K562 (cell line): ENCODE results near the gene COQ8B. TPM values are rescaled to one million over a fixed set of nuclear protein-coding genes. Genes with fewer than 3 reads are reported as not detected.

Experiments
- ARHGAP35 ChIP-seq: fragments of 450-650 bp; IDR thresholded peaks from 2 replicates; pipeline ENCODE4 v1.6.1; 2018; ENCODE audit not compliant: partially characterized antibody
- C11orf30 ChIP-seq: fragments of 450-650 bp; IDR thresholded peaks from 2 replicates; pipeline ENCODE4 v1.6.1; 2016; ENCODE audit warnings: low read depth, mild to moderate bottlenecking
- CBFA2T3 ChIP-seq: fragments of 450-650 bp; IDR thresholded peaks from 2 replicates; pipeline ENCODE4 v1.6.1; 2017
- CBX1 ChIP-seq: sonication (generic); IDR thresholded peaks from 2 replicates; pipeline ENCODE4 v1.6.1; 2016; ENCODE audit warnings: antibody characterized with exemption, low read depth, mild to moderate bottlenecking
- CBX2 ChIP-seq: fragments of 200-600 bp; sonication (generic); IDR thresholded peaks from one replicate; pipeline ENCODE4 v1.6.1; 2012; ENCODE audit warnings: mild to moderate bottlenecking, low read length, inconsistent platforms; ENCODE audit not compliant: insufficient read depth, poor library complexity, severe bottlenecking
- CHD1 ChIP-seq: fragments of 200-600 bp; sonication (generic); IDR thresholded peaks from one replicate; pipeline ENCODE4 v1.6.1; 2012; ENCODE audit warnings: mild to moderate bottlenecking, moderate library complexity, low read length, inconsistent platforms
- HNRNPLL ChIP-seq: fragments of 200-400 bp; formaldehyde crosslinking; IDR thresholded peaks from 2 replicates; pipeline ENCODE4 v1.6.1; 2017; ENCODE audit warnings: low read length, low read depth, mild to moderate bottlenecking; ENCODE audit not compliant: poor library complexity, severe bottlenecking
- ILF3 ChIP-seq: fragments of 450-650 bp; IDR thresholded peaks from 2 replicates; pipeline ENCODE4 v1.6.1; 2018; ENCODE audit warnings: antibody characterized with exemption, mild to moderate bottlenecking, moderate library complexity, borderline replicate concordance
- KLF6 ChIP-seq: fragments of 250-450 bp; sonication (Bioruptor Pico); IDR thresholded peaks from 2 replicates; pipeline ENCODE4 v1.4.0; 2020; ENCODE audit warnings: mild to moderate bottlenecking, moderate library complexity, borderline replicate concordance
- MTA2 ChIP-seq: fragments of 450-650 bp; IDR thresholded peaks from 2 replicates; pipeline ENCODE4 v1.6.1; 2016; ENCODE audit warnings: low read depth
- NFIX ChIP-seq: fragments of 250-450 bp; sonication (Bioruptor Pico); IDR thresholded peaks from 2 replicates; pipeline ENCODE4 v1.4.0; 2020; ENCODE audit warnings: low read depth, mild to moderate bottlenecking, moderate library complexity
- RBM17 ChIP-seq: fragments of 200-400 bp; formaldehyde crosslinking; IDR thresholded peaks from 2 replicates; pipeline ENCODE4 v1.6.1; 2017; ENCODE audit warnings: low read depth, mild to moderate bottlenecking, low read length, borderline replicate concordance
- SP2 ChIP-seq: IDR thresholded peaks from 2 replicates; pipeline ENCODE4 v1.6.1; 2011; ENCODE audit warnings: mild to moderate bottlenecking, low read depth, low read length, moderate library complexity; ENCODE audit not compliant: poor library complexity, severe bottlenecking; ENCODE audit errors: extremely low read depth
- STAT5B ChIP-seq: fragments of 250-450 bp; sonication (Bioruptor Pico); IDR thresholded peaks from 2 replicates; pipeline ENCODE4 v1.8.0; 2021; ENCODE audit warnings: mild to moderate bottlenecking, inconsistent platforms
- ZNF253 ChIP-seq: fragments of 250-450 bp; sonication (Bioruptor Pico); conservative IDR thresholded peaks from 2 replicates; pipeline ENCODE4 v1.6.1; 2021; ENCODE audit warnings: mild to moderate bottlenecking
- ZNF263 ChIP-seq: sonication (generic); formaldehyde crosslinking; IDR thresholded peaks from 2 replicates; pipeline ENCODE4 v1.8.0; 2022; ENCODE audit warnings: mild to moderate bottlenecking, missing genetic modification reagents, borderline replicate concordance
- ZNF277 ChIP-seq: fragments of 250-450 bp; sonication (Bioruptor Pico); IDR thresholded peaks from 2 replicates; pipeline ENCODE4 v1.8.0; 2022; ENCODE audit warnings: inconsistent platforms, mild to moderate bottlenecking, moderate library complexity, borderline replicate concordance
- ZNF280B ChIP-seq: fragments of 250-450 bp; sonication (Bioruptor Pico); IDR thresholded peaks from 2 replicates; pipeline ENCODE4 v1.5.1; 2021; ENCODE audit warnings: mild to moderate bottlenecking
- ZNF282 ChIP-seq: sonication (generic); formaldehyde crosslinking; IDR thresholded peaks from 2 replicates; pipeline ENCODE4 v1.8.1; 2023; ENCODE audit warnings: missing genetic modification reagents
- ZNF354B ChIP-seq: fragments of 250-450 bp; sonication (Bioruptor Pico); IDR thresholded peaks from 2 replicates; pipeline ENCODE4 v1.4.0; 2020
- ZNF586 ChIP-seq: fragments of 450-650 bp; formaldehyde crosslinking; conservative IDR thresholded peaks from 2 replicates; pipeline ENCODE4 v1.4.0; 2020; ENCODE audit warnings: mild to moderate bottlenecking, moderate library complexity
- ZNF766 ChIP-seq: fragments of 200-800 bp; sonication (Bioruptor generic); conservative IDR thresholded peaks from 2 replicates; pipeline ENCODE4 v1.6.1; 2016; ENCODE audit warnings: missing genetic modification characterization, missing compliant biosample characterization
- ZZZ3 ChIP-seq: fragments of 450-650 bp; IDR thresholded peaks from 2 replicates; pipeline ENCODE4 v1.6.1; 2016; ENCODE audit warnings: antibody characterized with exemption, mild to moderate bottlenecking, moderate library complexity
- polyA plus RNA-seq, 8 experiments: library from polyadenylated mRNA; depleted of rRNA in 4 of 8; stranded (reverse) in 5 of 8; unstranded in 3 of 8; fragments of >200 nt; fragmentation: Nextera tagmentation in 2 of 8; fragmentation: Illumina TruSeq in 1 of 8; extraction: Ambion mirVana in 2 of 8; extraction: Trizol in 1 of 8; gene quantifications; 2 replicates each; pipeline versions ENCODE4 v1.2.1 to v1.2.3, GENCODE V29; 2011 to 2014; ENCODE audit warnings: inconsistent platforms in 1 of 8, missing spikeins in 1 of 8
- total RNA-seq, 7 experiments: library from RNA; depleted of rRNA in 6 of 7; stranded (reverse); fragments of >200 nt in 6 of 7; fragmentation: Illumina TruSeq in 2 of 7; extraction: Trizol in 2 of 7; gene quantifications; 2 replicates each; pipeline versions ENCODE4 v1.2.1 to v1.2.3, GENCODE V29; 2011 to 2021; ENCODE audit warnings: low replicate concordance in 1 of 7
- TF ChIP-seq, protein P1 (sequence below): fragments of 250-450 bp; sonication (Bioruptor Pico); IDR thresholded peaks from 2 replicates; pipeline ENCODE4 v1.6.1; 2021; ENCODE audit warnings: mild to moderate bottlenecking
- TF ChIP-seq, protein P2 (sequence below): fragments of 450-650 bp; formaldehyde crosslinking; IDR thresholded peaks from 2 replicates; pipeline ENCODE4 v1.4.0; 2022; ENCODE audit warnings: missing genetic modification characterization

COQ8B gene
- total and polyA plus RNA-seq, 9 of the 15 experiments (the other 6 are each of a cell fraction or from before 2014, with no cell fraction given) = 0.41 to 32.3 (median 12.9) TPM

DNA sequence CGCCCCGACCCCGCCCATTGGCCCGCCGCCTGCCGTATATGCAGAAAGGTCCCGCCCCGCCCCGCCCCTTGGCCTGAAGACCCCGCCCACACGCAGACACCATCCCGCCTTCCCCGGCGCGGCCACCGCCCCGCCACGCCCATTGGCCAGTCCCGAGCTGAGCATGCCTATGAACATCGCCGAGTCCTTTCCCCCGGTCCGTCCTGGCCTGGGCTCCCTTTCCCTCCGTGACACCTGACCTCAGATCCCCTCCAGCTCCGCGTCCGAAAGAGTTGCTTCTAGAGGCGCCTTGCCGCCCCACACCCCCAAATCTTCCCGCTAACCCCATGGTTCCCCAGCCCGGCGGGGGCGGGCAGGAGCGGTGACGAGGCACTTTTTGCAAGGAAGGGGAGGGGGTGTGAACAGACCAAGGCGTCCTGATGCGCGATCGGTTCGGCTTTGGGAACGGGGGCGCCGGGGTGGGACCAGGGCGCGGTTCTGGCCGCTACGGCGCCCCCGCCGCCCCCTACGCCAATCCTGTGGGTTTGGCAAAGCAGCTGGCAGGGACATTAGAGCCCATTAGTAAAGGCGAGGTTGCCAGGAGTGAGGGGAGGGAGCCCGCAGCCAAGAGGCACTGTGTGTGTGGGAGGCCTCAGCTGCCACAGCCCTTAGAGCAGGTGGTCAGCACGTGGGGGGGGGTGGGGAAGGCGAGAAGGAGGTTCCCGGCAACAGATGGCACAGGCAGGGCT is 25.8 kb downstream of the COQ8B start (continued):
- TF ChIP-seq ZNF282 (CRISPR knock-in tag) (0 out of 2 replicates have a peak, but pooled peaks have one; percentile 25), ZNF766 (CRISPR knock-in tag) (peak; percentile 84), ILF3 (no peak), RBM17 (no peak), CBX1 (no peak), CBX2 (no peak), ZNF253 (no peak), SP2 (no peak), ZNF277 (CRISPR knock-in tag) (no peak), HNRNPLL (no peak), ZNF586 (no peak), KLF6 (0 out of 2 replicates have a peak, but pooled peaks have one; percentile 16), NFIX (CRISPR knock-in tag) (no peak), STAT5B (CRISPR knock-in tag) (no peak), C11orf30 (peak; percentile 98), ARHGAP35 (no peak), ZNF263 (CRISPR knock-in tag) (no peak), ZNF280B (no peak), MTA2 (no peak), CHD1 (no peak), ZNF354B (CRISPR knock-in tag) (no peak), CBFA2T3 (peak; percentile 78), ZZZ3 (no peak)
- TF ChIP-seq, protein P1, sequence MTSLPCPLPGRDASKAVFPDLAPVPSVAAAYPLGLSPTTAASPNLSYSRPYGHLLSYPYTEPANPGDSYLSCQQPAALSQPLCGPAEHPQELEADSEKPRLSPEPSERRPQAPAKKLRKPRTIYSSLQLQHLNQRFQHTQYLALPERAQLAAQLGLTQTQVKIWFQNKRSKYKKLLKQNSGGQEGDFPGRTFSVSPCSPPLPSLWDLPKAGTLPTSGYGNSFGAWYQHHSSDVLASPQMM (CRISPR knock-in tag) = no peak
- TF ChIP-seq, protein P2, sequence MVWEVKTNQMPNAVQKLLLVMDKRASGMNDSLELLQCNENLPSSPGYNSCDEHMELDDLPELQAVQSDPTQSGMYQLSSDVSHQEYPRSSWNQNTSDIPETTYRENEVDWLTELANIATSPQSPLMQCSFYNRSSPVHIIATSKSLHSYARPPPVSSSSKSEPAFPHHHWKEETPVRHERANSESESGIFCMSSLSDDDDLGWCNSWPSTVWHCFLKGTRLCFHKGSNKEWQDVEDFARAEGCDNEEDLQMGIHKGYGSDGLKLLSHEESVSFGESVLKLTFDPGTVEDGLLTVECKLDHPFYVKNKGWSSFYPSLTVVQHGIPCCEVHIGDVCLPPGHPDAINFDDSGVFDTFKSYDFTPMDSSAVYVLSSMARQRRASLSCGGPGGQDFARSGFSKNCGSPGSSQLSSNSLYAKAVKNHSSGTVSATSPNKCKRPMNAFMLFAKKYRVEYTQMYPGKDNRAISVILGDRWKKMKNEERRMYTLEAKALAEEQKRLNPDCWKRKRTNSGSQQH (CRISPR knock-in tag) = 0 out of 2 replicates have a peak, but pooled peaks have one; percentile 35
